Endothelial cell of umbilical vein (primary cell): Measurements from ENCODE around the gene HAPLN2. TPM values are rescaled to one million over a fixed set of nuclear protein-coding genes. Genes with fewer than 3 reads are reported as not detected.

Experiments used
- BruUV-seq: library from RNA; stranded (reverse); fragments of 400-500 nt; replicated peaks from 2 replicates; lab custom pipeline; 2021; lab: Mats Ljungman, UMichigan
- CTCF ChIA-PET: fragments of 300-600, 350-600 bp; sonication (Branson Sonifier 250); formaldehyde crosslinking; loops from one replicate; lab custom pipeline; 2021; ENCODE audit warnings: antibody characterized with exemption, inconsistent platforms; lab: Charles Lee
- POLR2A ChIA-PET: fragments of 300-600, 350-600 bp; sonication (Branson Sonifier 250); formaldehyde crosslinking; loops from one replicate; lab custom pipeline; 2021; ENCODE audit warnings: antibody characterized with exemption, inconsistent platforms; lab: Charles Lee
- DNase-seq: peaks from one replicate; pipeline ENCODE4 v3.0.0-alpha.2; 2011; ENCODE audit warnings: low read depth, low spot score
- FAIRE-seq: peaks from 2 replicates; lab custom pipeline; 2011; peaks lifted over from hg19 to GRCh38; lab: Jason Lieb, UNC
- H2AFZ ChIP-seq: 2 replicates; pipeline ENCODE4 v1.6.0; 2012; ENCODE audit warnings: low read depth, low read length, control low read depth, inconsistent platforms
- H3K27ac ChIP-seq: 2 replicates; pipeline ENCODE4 v1.5.1; 2011; ENCODE audit warnings: low read depth, mild to moderate bottlenecking, control low read depth, low read length, moderate library complexity; ENCODE audit not compliant: insufficient read depth
- H3K27me3 ChIP-seq, 2 experiments: 2 replicates each; pipeline versions ENCODE4 v1.6.0 to v1.6.1; 2011; ENCODE audit warnings: low read length in 2 of 2, mixed read lengths in 1 of 2; ENCODE audit not compliant: control insufficient read depth in 2 of 2, insufficient read depth in 2 of 2
- H3K36me3 ChIP-seq, 2 experiments: 2 replicates in 1 of 2; 3 replicates in 1 of 2; pipeline ENCODE4 v1.5.1; 2011; ENCODE audit warnings: low read length in 2 of 2, mild to moderate bottlenecking in 1 of 2, moderate library complexity in 1 of 2; ENCODE audit not compliant: control insufficient read depth in 2 of 2, insufficient read depth in 2 of 2; ENCODE audit errors: extremely low read depth in 1 of 2
- H3K4me1 ChIP-seq: 3 replicates; pipeline ENCODE4 v1.5.1; 2011; ENCODE audit warnings: mild to moderate bottlenecking, low read length; ENCODE audit not compliant: control insufficient read depth, insufficient read depth; ENCODE audit errors: extremely low read depth
- H3K4me2 ChIP-seq: 2 replicates; pipeline ENCODE4 v1.6.1; 2011; ENCODE audit warnings: low read length, control low read depth, mixed read lengths; ENCODE audit not compliant: insufficient read depth
- H3K4me3 ChIP-seq, 3 experiments: fragments of 200-600 bp in 1 of 3; sonication (generic), shearing (Covaris generic) in 1 of 3; replicated peaks in 1 of 3; 2 replicates each; pipeline ENCODE4 v1.5.1; 2011 to 2016; ENCODE audit warnings: control low read depth in 3 of 3, low read length in 3 of 3, mild to moderate bottlenecking in 2 of 3, inconsistent platforms in 1 of 3, low read depth in 1 of 3, moderate library complexity in 1 of 3; ENCODE audit not compliant: insufficient read depth in 1 of 3
- H3K79me2 ChIP-seq: 2 replicates; pipeline ENCODE4 v1.6.0; 2012; ENCODE audit warnings: low read length, inconsistent platforms; ENCODE audit not compliant: control insufficient read depth, insufficient read depth
- H3K9ac ChIP-seq: replicated peaks from 2 replicates; pipeline ENCODE3; 2011; ENCODE audit warnings: low read length, control low read depth; ENCODE audit not compliant: insufficient read depth; ENCODE audit errors: extremely low read depth
- H3K9me1 ChIP-seq: replicated peaks from 3 replicates; pipeline ENCODE4 v1.6.0; 2011; ENCODE audit warnings: mild to moderate bottlenecking, low read length; ENCODE audit not compliant: control insufficient read depth, insufficient read depth; ENCODE audit errors: extremely low read depth
- H3K9me3 ChIP-seq: replicated peaks from 2 replicates; pipeline ENCODE4 v1.5.1; 2012; ENCODE audit warnings: low read length, inconsistent platforms; ENCODE audit not compliant: control insufficient read depth, insufficient read depth
- H4K20me1 ChIP-seq: replicated peaks from 2 replicates; pipeline ENCODE3; 2011; ENCODE audit warnings: mild to moderate bottlenecking, low read length; ENCODE audit not compliant: control insufficient read depth, insufficient read depth; ENCODE audit errors: extremely low read depth
- EZH2 ChIP-seq: IDR thresholded peaks from 2 replicates; pipeline ENCODE4 v1.6.1; 2012; ENCODE audit warnings: borderline replicate concordance, low read depth, mild to moderate bottlenecking, moderate library complexity, low read length, inconsistent platforms; ENCODE audit not compliant: severe bottlenecking
- MYC ChIP-seq: IDR thresholded peaks from one replicate; pipeline ENCODE4 v1.6.1; 2011; ENCODE audit warnings: mild to moderate bottlenecking, low read depth, low read length
- POLR2A ChIP-seq: IDR thresholded peaks from 2 replicates; pipeline ENCODE4 v1.6.1; 2012; ENCODE audit warnings: low read depth, mild to moderate bottlenecking, control low read depth, low read length
- POLR2AphosphoS5 ChIP-seq: IDR thresholded peaks from 2 replicates; pipeline ENCODE4 v1.6.1; 2012; ENCODE audit warnings: low read depth, mild to moderate bottlenecking, control low read depth, low read length, moderate library complexity; ENCODE audit not compliant: insufficient read depth
- dilution Hi-C: fragments of 300-500 bp; cut with MboI; formaldehyde crosslinking; loops from one replicate; pipeline ENCODE4 v1.15.0; 2019; ENCODE audit warnings: low sequenced_read_pairs; ENCODE audit not compliant: extremely low pct_ligation_motif_present
- intact Hi-C: fragments of 100-400 bp; cut with micrococcal nuclease; formaldehyde crosslinking; loops from one replicate; pipeline ENCODE4 v1.10.0; 2022
- polyA plus RNA-seq, 4 experiments: library from polyadenylated mRNA; depleted of rRNA in 3 of 4; stranded (reverse) in 3 of 4; unstranded in 1 of 4; fragments of >200 nt; gene quantifications; 2 replicates each; pipeline versions ENCODE4 v1.2.1 to v1.2.3, GENCODE V29; 2011 to 2012; ENCODE audit warnings: missing spikeins in 1 of 4
- total RNA-seq: library from RNA; stranded (reverse); gene quantifications from 2 replicates; pipeline ENCODE4 v1.2.3, GENCODE V29; 2021
- TF ChIP-seq, protein P1 (sequence below), 2 donors: IDR thresholded peaks; 1 replicate in 1 of 2; 2 replicates in 1 of 2; pipeline ENCODE4 v1.5.1; 2011; ENCODE audit warnings: low read length in 2 of 2, mild to moderate bottlenecking in 2 of 2, moderate library complexity in 2 of 2, control low read depth in 1 of 2, inconsistent platforms in 1 of 2, low read depth in 1 of 2; ENCODE audit not compliant: insufficient read depth in 1 of 2; ENCODE audit errors: extremely low read depth in 1 of 2

Gene HAPLN2
- total and polyA plus RNA-seq, 2 donors (not counting 3 experiments of a cell fraction or from before 2014, with no cell fraction given), result not detected

DNA sequence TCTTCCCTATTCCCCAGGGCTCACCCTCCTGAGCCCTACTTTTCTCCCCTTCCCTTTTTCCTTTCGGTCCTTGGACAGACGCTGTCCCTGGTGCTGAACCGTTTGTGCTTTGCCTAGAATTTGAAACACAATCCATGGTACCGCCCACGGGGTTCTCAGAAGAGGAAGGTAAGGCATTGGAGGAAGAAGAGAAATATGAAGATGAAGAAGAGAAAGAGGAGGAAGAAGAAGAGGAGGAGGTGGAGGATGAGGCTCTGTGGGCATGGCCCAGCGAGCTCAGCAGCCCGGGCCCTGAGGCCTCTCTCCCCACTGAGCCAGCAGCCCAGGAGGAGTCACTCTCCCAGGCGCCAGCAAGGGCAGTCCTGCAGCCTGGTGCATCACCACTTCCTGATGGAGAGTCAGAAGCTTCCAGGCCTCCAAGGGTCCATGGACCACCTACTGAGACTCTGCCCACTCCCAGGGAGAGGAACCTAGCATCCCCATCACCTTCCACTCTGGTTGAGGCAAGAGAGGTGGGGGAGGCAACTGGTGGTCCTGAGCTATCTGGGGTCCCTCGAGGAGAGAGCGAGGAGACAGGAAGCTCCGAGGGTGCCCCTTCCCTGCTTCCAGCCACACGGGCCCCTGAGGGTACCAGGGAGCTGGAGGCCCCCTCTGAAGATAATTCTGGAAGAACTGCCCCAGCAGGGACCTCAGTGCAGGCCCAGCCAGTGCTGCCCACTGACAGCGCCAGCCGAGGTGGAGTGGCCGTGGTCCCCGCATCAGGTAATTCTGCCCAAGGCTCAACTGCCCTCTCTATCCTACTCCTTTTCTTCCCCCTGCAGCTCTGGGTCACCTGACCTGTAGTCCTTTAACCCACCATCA, 33.1 kb downstream of the HAPLN2 start:
- POLR2A ChIA-PET, result no interaction called here
- DNase-seq (peak; percentile 29), FAIRE-seq (peak; percentile 82)
- Histone ChIP-seq H3K36me3 (no peaks in the 10 kb centered on the region), H3K9ac (no peak overlapping the region), H3K9me1 (no peaks in the 10 kb centered on the region), H3K4me3 (no peak overlapping the region), H2AFZ (no peak overlapping the region), H3K9me3 (no peaks in the 10 kb centered on the region), H3K4me1 (peaks cover 7% of the 10 kb centered on the region), H3K27me3 (peaks cover 10 to 15% of the 10 kb centered on the region in 2 experiments), H3K4me2 (no peak overlapping the region), H3K27ac (no peak overlapping the region), H4K20me1 (no peaks in the 10 kb centered on the region), H3K79me2 (no peaks in the 10 kb centered on the region)
- dilution Hi-C loops (no loop called here), intact Hi-C loops (no loop called here)
- BruUV-seq, result no TSS peak
- no peak for TF ChIP-seq POLR2AphosphoS5
- TF ChIP-seq EZH2, result no peak
- TF ChIP-seq POLR2A, result no peak
- TF ChIP-seq MYC, result no peak
- TF ChIP-seq, protein P1, sequence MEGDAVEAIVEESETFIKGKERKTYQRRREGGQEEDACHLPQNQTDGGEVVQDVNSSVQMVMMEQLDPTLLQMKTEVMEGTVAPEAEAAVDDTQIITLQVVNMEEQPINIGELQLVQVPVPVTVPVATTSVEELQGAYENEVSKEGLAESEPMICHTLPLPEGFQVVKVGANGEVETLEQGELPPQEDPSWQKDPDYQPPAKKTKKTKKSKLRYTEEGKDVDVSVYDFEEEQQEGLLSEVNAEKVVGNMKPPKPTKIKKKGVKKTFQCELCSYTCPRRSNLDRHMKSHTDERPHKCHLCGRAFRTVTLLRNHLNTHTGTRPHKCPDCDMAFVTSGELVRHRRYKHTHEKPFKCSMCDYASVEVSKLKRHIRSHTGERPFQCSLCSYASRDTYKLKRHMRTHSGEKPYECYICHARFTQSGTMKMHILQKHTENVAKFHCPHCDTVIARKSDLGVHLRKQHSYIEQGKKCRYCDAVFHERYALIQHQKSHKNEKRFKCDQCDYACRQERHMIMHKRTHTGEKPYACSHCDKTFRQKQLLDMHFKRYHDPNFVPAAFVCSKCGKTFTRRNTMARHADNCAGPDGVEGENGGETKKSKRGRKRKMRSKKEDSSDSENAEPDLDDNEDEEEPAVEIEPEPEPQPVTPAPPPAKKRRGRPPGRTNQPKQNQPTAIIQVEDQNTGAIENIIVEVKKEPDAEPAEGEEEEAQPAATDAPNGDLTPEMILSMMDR (IDR thresholded peaks at IDR 0.05; ENCODE audit: extremely low read depth in 1 of 2, insufficient read depth in 1 of 2, low read depth in 1 of 2, low read length in 2 of 2), result no peak
- CTCF ChIA-PET, result interaction anchor here (1.5 to 4.7 kb wide), 2 partner anchors 24 to 25 kb away, joined by 8 to 39 read pairs; no protein-coding TSS in a partner anchor
